ENCODE measurements around the gene UGGT2. TPM values are rescaled to one million over a fixed set of nuclear protein-coding genes. Genes with fewer than 3 reads are reported as not detected.

The UGGT2 gene
- total RNA-seq, 4 donors from 2014 or later = 57.9 to 159 (median 71.5) TPM

- WGBS, 2 donors = 88 to 89% methylated on average over 2 of the region's 2 CpGs
- no peak for TF ChIP-seq POLR2A (IDR thresholded peaks at IDR 0.05)
- TF ChIP-seq, protein P1, sequence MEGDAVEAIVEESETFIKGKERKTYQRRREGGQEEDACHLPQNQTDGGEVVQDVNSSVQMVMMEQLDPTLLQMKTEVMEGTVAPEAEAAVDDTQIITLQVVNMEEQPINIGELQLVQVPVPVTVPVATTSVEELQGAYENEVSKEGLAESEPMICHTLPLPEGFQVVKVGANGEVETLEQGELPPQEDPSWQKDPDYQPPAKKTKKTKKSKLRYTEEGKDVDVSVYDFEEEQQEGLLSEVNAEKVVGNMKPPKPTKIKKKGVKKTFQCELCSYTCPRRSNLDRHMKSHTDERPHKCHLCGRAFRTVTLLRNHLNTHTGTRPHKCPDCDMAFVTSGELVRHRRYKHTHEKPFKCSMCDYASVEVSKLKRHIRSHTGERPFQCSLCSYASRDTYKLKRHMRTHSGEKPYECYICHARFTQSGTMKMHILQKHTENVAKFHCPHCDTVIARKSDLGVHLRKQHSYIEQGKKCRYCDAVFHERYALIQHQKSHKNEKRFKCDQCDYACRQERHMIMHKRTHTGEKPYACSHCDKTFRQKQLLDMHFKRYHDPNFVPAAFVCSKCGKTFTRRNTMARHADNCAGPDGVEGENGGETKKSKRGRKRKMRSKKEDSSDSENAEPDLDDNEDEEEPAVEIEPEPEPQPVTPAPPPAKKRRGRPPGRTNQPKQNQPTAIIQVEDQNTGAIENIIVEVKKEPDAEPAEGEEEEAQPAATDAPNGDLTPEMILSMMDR (IDR thresholded peaks at IDR 0.05) = no peak
- Histone ChIP-seq H3K4me3 (replicated peaks in 1 of 3) (no peak overlapping the region), H3K27me3 (no peaks in the 10 kb centered on the region), H3K36me3 (no peaks in the 10 kb centered on the region), H3K4me1 (peaks cover 0 to 4% of the 10 kb centered on the region in 2 donors), H3K9me3 (no peaks in the 10 kb centered on the region), H3K27ac (no peak overlapping the region)
- DNase-seq = no peak
- intact Hi-C loops (cut with DNase I) = no loop called here
Observed at GRCh38 chr13:95921485-95921884, 131.7 kb downstream of the UGGT2 start.

DNA sequence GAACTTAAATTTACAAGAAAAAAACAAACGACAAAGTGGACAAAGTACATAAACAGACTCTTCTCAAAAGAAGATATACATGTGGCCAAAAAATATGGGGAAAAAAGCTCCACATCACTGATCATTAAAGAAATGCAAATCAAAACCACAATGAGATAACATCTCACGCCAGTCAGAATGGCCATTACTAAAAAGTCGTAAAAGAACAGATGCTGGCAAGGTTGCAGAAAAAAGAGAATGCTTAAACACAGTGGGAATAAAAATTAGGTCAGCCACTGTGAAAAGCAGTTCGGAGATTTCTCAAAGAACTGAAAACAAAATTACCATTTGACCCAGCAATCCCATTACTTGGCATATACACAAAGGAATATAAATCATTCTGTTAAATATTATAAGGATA, 132.7 kb downstream of the UGGT2 start:
- intact Hi-C loops (cut with DNase I) = no loop called here
- WGBS, 2 donors = 84 to 87% methylated on average over 4 of the region's 4 CpGs
- H3K27ac ChIP-seq = no peak overlapping the region
- DNase-seq = no peak
- H3K36me3 ChIP-seq = no peaks in the 10 kb centered on the region
- no peak overlapping the region for H3K4me3 ChIP-seq (replicated peaks in 1 of 3)
- H3K9me3 ChIP-seq = no peaks in the 10 kb centered on the region
- no peaks in the 10 kb centered on the region for H3K27me3 ChIP-seq
- H3K4me1 ChIP-seq = no peaks in the 10 kb centered on the region
- TF ChIP-seq, protein P1 (IDR thresholded peaks at IDR 0.05) = no peak
- TF ChIP-seq POLR2A (IDR thresholded peaks at IDR 0.05) = no peak

DNA sequence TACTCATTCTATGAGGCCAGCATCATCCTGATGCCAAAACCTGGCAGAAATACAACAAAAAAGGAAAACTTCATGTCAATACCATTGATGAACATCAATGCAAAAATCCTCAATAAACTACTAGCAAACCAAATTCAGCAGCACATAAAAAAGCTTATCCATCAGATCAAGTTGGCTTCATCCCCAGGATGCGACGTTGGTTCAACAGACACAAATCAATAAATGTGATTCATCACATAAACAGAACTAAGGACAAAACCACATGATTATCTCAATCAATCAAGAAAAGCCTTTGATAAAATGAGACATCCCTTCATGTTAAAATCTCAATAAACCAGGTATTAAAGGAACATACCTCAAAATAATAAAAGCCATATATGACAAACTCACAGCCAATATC, 134.3 kb downstream of the UGGT2 start:
- Histone ChIP-seq H3K4me1 (no peaks in the 10 kb centered on the region), H3K27ac (no peak overlapping the region), H3K9me3 (no peaks in the 10 kb centered on the region), H3K36me3 (no peaks in the 10 kb centered on the region), H3K27me3 (no peaks in the 10 kb centered on the region), H3K4me3 (replicated peaks in 1 of 3) (no peak overlapping the region)
- no peak for DNase-seq
- intact Hi-C loops (cut with DNase I) = no loop called here
- 98 to 100% methylated on average over 2 of the region's 2 CpGs for WGBS, 2 donors
- no peak for TF ChIP-seq POLR2A (IDR thresholded peaks at IDR 0.05)
- TF ChIP-seq, protein P1 (IDR thresholded peaks at IDR 0.05) = no peak

- Histone ChIP-seq H3K27ac (no peak overlapping the region), H3K9me3 (no peaks in the 10 kb centered on the region), H3K4me3 (replicated peaks in 1 of 3) (no peak overlapping the region), H3K4me1 (no peaks in the 10 kb centered on the region), H3K27me3 (no peaks in the 10 kb centered on the region), H3K36me3 (no peaks in the 10 kb centered on the region)
- WGBS, 2 donors = 94 to 96% methylated on average over 2 of the region's 2 CpGs
- TF ChIP-seq POLR2A (IDR thresholded peaks at IDR 0.05) = no peak
- TF ChIP-seq, protein P1 (IDR thresholded peaks at IDR 0.05) = no peak
- intact Hi-C loops (cut with DNase I) = no loop called here
- no peak for DNase-seq
Observed at GRCh38 chr13:95914991-95915501, 138.2 kb downstream of the UGGT2 start.

- 96 to 99% methylated on average over 9 to 11 of the region's 12 CpGs for WGBS, 2 donors
- H3K27ac ChIP-seq = no peak overlapping the region
- TF ChIP-seq, protein P1 (IDR thresholded peaks at IDR 0.05) = no peak
- no peak for TF ChIP-seq POLR2A (IDR thresholded peaks at IDR 0.05)
- no peak for DNase-seq
- H3K36me3 ChIP-seq = peaks cover 0 to 9% of the 10 kb centered on the region in 2 donors
- no peak overlapping the region for H3K4me3 ChIP-seq (replicated peaks in 1 of 3)
- H3K4me1 ChIP-seq = no peaks in the 10 kb centered on the region
- no peaks in the 10 kb centered on the region for H3K27me3 ChIP-seq
- H3K9me3 ChIP-seq = no peaks in the 10 kb centered on the region
- intact Hi-C loops (cut with DNase I) = no loop called here
Observed at GRCh38 chr13:95906999-95907398, 146.2 kb downstream of the UGGT2 start.

Data from thyroid gland (tissue), 4 donors.